Measurements from ENCODE around the gene WDR31. TPM values are rescaled to one million over a fixed set of nuclear protein-coding genes. Genes with fewer than 3 reads are reported as not detected.

WDR31 gene
- total RNA-seq, 1 donor from 2014 or later, result 1.7 TPM

GRCh38 chr9:113316030-113316429 is 24.0 kb downstream of the WDR31 start:
- no peaks in the 10 kb centered on the region for H3K27me3 Mint-ChIP-seq (ENCODE audit: low read depth)

DNA sequence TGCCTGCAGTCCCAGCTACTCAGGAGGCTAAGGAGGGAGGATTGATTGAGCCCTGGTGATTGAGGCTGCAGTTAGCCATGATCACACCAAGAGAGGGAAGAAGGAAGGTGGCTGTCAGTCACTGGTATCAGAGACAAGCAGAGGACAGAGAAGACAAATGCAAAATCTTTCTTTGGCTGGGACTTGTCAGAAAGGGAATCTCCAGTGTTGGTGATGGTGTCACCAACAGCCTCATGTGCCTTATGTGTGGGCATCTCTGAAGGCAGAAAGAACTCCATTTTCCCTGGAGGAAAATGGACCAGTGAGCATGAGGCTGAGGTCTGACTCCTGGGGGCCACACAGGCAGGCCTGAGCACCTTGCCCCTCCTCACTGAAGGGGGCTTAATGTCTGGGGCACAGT is 24.8 kb downstream of the WDR31 start:
- DNase-seq (ENCODE audit: low spot score), result no peak
- Mint-ChIP-seq H3K27me3 (ENCODE audit: low read depth) (no peaks in the 10 kb centered on the region), H3K27ac (ENCODE audit: unreplicated experiment) (no peak overlapping the region), H3K4me3 (ENCODE audit: unreplicated experiment) (no peak overlapping the region), H3K9me3 (ENCODE audit: low read depth) (no peaks in the 10 kb centered on the region), H3K36me3 (ENCODE audit: low read depth) (peaks cover 4% of the 10 kb centered on the region), H3K4me1 (ENCODE audit: low read depth) (peaks cover 5% of the 10 kb centered on the region)
- no peak for TF ChIP-seq CTCF (IDR thresholded peaks at IDR 0.05)

More at GRCh38 chr9:113316030-113316429, 24.0 kb downstream of the WDR31 start:
- Mint-ChIP-seq H3K4me3 (ENCODE audit: unreplicated experiment) (no peak overlapping the region), H3K4me1 (ENCODE audit: low read depth) (peaks cover 5% of the 10 kb centered on the region), H3K27ac (ENCODE audit: unreplicated experiment) (no peak overlapping the region), H3K36me3 (ENCODE audit: low read depth) (peaks cover 4% of the 10 kb centered on the region), H3K9me3 (ENCODE audit: low read depth) (no peaks in the 10 kb centered on the region)
- no peak for DNase-seq (ENCODE audit: low spot score)
- TF ChIP-seq CTCF (IDR thresholded peaks at IDR 0.05), result no peak

- no peaks in the 10 kb centered on the region for H3K9me3 Mint-ChIP-seq (ENCODE audit: low read depth)
- no peak for DNase-seq (ENCODE audit: low spot score)
- H3K4me3 Mint-ChIP-seq (ENCODE audit: unreplicated experiment), result no peak overlapping the region
- H3K4me1 Mint-ChIP-seq (ENCODE audit: low read depth), result peaks cover 5% of the 10 kb centered on the region
- no peaks in the 10 kb centered on the region for H3K27me3 Mint-ChIP-seq (ENCODE audit: low read depth)
- no peaks in the 10 kb centered on the region for H3K36me3 Mint-ChIP-seq (ENCODE audit: low read depth)
- no peak for TF ChIP-seq CTCF (IDR thresholded peaks at IDR 0.05)
- no peak overlapping the region for H3K27ac Mint-ChIP-seq (ENCODE audit: unreplicated experiment)
Measured at GRCh38 chr9:113313261-113313660, 26.8 kb downstream of the WDR31 start.

GRCh38 chr9:113311961-113312360 is 28.1 kb downstream of the WDR31 start:
- H3K4me3 Mint-ChIP-seq (ENCODE audit: unreplicated experiment), result no peak overlapping the region
- no peak overlapping the region for H3K27ac Mint-ChIP-seq (ENCODE audit: unreplicated experiment)
- no peak for TF ChIP-seq CTCF (IDR thresholded peaks at IDR 0.05)
- no peaks in the 10 kb centered on the region for H3K36me3 Mint-ChIP-seq (ENCODE audit: low read depth)
- peaks cover 5% of the 10 kb centered on the region for H3K4me1 Mint-ChIP-seq (ENCODE audit: low read depth)
- H3K27me3 Mint-ChIP-seq (ENCODE audit: low read depth), result no peaks in the 10 kb centered on the region
- no peak for DNase-seq (ENCODE audit: low spot score)
- H3K9me3 Mint-ChIP-seq (ENCODE audit: low read depth), result no peaks in the 10 kb centered on the region

DNA sequence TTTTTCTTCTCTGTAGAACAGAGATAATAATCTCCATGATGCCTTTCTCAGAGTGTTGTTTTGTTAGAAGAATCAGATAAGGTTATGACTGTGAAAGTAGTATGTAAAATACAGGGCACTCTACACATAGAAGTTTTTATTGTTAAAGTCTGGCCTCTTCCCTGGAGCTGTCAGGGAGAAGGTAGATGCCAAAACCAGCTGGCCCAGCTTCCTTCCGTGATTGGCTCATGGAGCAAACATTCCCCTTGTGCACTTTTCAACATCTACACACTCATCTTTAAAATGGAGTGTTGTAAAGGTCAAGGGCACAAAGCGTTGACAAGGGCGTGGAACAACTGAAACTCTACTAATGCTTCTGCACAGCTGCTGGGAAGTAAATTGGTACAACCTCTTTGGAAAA is 29.5 kb downstream of the WDR31 start:
- Mint-ChIP-seq H3K4me1 (ENCODE audit: low read depth) (no peaks in the 10 kb centered on the region), H3K4me3 (ENCODE audit: unreplicated experiment) (no peak overlapping the region), H3K27ac (ENCODE audit: unreplicated experiment) (no peak overlapping the region), H3K36me3 (ENCODE audit: low read depth) (no peaks in the 10 kb centered on the region), H3K9me3 (ENCODE audit: low read depth) (no peaks in the 10 kb centered on the region), H3K27me3 (ENCODE audit: low read depth) (no peaks in the 10 kb centered on the region)
- TF ChIP-seq CTCF (IDR thresholded peaks at IDR 0.05), result no peak
- DNase-seq (ENCODE audit: low spot score), result no peak

Measured in chondrocyte (in vitro differentiated cells).